ENCODE measurements around the gene STRA6.

STRA6 gene

DNA sequence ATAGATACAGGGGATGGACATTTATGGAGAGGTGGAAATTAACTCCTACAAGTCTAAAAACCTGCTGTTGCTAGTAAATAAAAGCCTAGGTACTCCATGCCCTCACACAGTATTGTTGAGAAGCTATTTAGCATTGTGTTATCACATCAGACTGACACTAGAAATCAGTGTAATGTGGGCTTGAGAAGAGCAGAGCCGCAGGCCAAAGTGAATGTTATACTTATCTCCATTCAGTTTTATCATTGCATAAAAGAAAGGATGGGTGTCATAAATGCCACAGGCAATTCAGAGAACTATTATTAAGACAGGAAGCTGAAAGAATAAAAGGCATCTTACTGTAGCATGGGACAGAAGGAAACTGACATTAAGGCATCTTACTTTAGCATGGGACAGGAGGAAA is 42.8 kb downstream of the STRA6 start:
- DNase-seq: no peak

DNA sequence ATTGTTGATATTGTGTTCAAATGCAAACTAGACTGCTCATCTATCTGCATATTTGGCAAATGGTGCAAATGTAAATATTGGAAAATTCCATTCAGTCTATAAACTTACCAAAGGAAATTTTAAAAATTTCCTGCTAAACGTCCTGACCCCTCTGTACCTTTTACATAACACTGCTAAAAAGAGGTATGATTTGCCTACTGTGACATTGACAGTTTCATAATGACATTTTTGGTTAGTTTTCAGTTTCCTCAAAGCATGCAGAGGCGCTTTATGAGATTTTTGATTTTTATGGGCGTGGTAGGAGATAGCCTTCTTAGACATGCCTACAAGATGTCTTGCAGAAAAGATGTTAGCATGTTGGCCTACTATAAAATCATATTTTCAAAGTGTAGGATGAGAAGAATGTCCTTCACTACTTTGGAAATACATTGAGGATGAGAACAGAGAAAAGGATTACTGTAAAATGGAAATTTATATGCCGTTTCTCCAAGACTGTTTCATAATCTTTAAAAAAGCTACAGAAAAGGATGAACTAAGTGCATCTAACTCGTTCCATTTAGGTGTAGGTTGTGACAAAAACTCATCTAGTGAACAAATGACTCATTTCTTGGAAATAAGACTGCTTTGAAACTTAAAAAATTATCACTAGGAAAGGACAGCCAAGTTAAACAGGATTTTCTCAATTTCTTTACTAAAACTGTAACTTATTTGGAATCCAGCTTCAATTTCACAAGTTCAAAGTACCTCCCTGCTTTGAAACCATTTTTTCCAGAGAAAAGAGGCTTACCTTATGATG is 43.5 kb downstream of the STRA6 start:
- DNase-seq: no peak

DNA sequence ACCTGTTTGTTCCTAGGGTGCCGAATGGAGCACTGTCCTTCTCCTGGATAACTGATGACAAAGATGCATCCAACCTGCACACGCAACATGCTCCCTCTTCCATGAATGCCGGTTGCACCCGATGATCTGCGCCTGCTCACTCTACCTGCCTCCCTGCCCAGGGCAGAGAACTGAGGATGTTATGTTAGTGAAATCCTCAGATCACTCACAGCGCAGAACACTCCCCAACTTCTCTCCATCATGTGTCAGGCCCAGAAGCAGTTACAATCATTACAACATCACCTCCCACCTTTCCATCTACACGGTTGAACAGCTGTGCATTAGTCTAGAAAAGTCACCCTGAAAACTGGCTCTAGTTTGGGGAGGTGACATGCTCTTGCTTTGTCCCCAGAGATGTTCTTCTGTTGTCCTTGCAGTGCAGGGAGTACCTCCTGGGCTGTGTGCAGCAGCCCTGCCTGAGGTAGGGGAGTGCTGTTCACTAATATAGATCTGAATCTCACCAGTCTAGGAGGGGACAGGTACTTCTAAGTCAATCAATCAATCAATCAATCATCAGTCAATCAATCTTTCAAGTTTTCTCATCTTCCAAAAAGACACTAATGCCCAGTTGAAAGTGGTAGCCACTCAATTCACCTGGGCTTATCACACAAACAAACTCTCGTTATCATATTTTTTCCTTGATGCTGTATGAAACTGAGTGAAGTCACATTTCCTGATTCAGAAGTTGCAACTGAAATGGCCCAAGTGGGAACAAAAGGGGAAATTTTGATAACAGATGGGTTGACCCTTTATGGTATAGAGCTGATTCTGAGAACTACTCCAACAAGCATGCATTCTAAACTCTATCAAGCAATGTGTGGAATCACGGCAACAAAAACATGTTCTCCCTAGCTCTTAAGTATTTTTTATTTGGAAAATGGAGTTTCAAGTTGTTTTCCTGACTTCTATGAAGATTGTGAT is 44.4 kb downstream of the STRA6 start:
- no peak for DNase-seq

DNA sequence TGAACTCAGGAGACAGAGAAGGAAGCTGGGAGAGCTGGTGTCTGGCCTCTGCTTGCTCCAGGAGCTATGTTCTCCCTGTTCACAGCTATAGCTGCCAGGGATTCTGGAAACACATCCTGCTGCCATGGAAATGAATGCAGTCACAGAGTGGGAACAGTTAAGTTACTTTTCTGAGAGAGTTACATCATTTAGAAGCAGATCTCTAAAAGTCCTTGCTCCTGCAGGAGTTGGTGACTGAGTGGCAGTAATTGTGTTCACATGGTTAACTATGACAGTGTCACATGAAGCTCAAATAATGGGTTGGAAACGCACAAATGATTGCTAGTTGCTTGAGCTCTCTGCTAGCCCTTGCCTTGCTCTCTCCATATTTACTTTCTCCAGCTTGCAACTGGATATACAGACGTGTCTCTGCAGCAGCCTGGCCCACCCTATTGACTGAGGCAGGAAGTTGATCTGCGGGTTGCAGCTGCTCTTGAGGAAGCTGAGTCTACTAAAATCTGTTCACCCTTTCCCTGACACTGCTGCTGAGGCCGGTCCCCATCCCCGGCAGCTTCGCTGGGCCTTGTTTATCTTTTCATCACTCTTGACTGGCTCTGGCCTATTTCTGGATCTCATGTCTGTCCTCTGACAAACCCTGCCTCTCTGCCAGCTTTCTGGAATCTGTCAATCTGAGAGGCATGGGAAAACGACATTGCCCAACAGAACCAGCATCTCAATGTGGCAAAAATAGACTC is 45.7 kb downstream of the STRA6 start:
- DNase-seq: no peak

DNA sequence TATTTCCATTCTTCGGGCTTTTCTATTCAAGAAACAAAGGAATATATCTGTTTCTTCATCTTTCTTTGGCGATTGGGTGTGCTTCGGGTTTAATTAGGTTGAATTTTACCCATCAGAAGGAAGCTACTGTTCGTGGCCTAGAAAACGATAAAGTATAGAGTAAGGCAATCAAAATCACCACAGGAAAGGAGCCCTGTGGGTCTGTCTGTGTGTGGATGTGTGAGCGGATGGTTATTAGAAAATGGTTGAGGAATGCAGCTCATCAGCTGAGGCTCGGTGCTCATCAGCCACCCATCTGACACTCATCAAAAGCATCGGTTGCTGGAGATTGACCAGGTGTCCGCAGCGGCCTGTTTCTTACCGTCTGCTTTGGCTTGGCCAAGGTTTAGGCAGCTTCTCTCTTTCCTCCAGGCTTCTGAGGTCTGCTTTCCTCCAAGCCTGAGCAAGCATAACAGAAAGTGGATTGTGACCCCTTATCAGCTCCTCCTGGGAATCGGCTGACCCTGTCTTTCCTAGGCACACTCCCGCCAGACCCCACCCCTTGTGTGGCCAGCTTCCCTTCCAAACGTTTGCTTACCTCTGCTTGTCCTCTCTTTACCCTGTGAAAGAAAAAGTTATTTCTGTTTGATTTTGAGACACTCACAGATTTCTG is 46.7 kb downstream of the STRA6 start:
- DNase-seq: no peak

DNA sequence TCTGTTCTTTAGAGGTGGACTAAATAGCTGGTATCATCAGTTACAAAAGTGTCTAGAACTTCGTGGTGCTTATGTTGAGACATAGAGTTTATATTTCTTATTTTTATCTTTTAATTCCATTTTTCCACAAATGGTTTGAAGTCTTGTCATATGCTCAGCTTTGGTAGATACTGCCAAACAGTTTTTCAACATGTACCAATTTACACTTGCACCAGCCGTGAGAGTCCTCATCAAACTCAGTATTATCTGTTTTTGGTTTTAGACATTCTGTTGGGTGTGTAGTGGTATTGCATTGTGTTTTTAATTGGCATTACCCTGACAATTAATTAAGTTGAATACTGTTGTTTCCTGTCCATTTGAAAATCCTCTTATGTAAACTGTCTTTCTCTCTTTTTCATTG is 55.5 kb downstream of the STRA6 start:
- no peak for DNase-seq

DNA sequence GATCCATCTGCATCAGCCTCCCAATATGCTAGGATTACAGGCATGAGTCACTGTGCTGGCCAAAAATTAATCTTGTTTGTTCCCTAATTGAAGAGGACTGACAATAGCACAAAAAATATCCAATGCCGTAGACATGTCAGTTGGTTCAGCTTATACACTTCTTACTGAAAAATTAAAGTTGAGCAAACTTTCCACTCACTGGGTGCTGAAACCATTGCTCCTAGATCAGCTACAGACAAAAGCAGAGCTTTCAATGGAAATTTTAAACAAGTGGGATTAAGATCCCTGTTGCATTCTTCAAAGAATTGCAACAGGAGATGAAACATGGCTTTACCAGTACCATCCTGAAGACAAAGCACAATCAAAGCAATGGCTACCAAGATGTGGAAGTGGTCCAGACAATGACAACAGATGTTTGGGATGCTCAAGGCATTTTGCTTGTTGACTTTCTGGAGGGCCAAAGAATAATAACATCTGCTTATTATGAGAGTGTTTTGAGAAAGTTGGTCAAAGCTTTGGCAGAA is 56.2 kb downstream of the STRA6 start:
- DNase-seq: no peak

DNA sequence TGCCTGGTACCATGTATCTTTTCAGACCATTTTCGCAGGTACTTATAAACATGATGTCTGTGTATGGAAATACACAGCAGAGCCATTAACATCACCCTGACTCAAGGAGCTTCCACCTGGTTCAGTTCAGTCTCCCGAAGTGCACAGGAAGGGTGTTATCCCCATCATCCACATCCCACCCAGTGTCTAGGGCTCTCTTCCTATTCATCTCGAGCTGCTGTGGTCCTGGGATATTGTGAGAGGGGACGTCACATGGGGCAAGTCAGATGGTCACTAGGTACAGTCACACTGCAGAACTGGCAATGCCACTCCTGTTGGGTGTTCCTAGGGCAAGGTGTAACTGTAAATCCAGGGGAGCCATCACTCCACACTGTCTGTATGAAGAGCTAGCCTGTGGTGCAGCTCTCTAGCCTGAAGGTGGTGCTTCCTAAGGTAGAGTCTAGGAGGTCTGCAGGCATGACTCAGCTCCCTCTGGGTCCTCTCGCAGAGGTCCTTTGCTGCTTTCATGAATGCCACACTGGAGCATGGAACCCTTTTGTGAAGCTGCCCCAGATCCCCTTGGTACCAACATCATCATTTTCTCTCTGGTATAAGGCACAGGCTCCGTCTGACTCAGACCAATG is 58.3 kb downstream of the STRA6 start:
- no peak for DNase-seq

DNA sequence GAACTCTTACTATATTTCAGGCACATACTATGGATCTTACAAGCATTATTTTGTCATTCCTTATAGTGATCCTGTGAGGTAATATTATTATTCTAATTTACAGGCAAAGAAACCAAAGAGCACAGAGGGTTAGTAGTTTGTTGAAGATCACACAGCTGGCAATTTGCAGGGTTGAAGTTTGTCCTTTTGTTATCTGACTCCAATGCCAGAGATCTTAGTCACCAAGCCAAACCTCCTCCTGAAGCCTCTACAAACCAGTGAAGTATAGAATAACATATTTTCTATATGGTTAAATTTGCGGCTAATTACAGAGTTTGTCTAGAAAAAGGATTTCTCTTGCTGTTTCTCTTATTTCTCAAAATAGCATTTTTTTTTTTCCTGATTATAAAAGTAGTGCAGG is 61.0 kb downstream of the STRA6 start:
- no peak for DNase-seq

DNA sequence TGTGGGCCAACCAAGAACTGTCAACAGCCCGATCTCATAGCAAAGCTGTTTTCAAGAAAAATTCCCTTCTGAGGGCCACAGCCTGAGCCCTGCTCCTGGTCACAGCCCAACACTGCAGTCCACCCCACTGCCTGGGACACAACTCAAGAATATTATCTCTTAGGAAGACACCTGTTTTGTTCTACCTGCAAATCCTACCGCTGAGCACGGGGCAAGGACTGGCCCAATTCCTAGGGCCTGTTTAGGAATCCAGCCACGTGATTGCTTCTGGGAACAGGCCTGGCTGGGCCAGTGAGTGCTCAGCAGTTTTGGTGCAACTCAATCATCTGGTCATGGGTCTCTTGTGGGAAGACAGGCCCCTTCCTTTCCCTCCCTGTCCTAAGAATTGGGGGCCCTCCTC is 63.9 kb downstream of the STRA6 start:
- no peak for DNase-seq

DNA sequence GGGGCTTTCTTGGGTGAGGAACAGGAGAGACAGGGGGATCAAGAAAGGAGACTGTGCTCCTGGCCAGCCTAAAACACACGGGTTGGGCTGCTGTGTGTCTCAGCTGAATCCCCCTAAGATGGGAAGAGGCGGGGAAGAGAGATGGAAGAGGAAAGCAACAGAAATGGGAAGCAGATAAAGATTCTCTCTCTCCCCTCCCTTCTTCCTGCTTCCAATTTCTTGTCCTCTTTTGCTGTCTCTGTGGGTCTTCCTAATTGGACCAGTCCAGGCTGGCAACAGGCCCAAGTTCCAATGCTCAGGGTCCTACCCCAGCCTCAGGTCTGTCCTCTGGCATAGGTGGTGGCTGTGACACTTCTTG is 65.1 kb downstream of the STRA6 start:
- DNase-seq: no peak

DNA sequence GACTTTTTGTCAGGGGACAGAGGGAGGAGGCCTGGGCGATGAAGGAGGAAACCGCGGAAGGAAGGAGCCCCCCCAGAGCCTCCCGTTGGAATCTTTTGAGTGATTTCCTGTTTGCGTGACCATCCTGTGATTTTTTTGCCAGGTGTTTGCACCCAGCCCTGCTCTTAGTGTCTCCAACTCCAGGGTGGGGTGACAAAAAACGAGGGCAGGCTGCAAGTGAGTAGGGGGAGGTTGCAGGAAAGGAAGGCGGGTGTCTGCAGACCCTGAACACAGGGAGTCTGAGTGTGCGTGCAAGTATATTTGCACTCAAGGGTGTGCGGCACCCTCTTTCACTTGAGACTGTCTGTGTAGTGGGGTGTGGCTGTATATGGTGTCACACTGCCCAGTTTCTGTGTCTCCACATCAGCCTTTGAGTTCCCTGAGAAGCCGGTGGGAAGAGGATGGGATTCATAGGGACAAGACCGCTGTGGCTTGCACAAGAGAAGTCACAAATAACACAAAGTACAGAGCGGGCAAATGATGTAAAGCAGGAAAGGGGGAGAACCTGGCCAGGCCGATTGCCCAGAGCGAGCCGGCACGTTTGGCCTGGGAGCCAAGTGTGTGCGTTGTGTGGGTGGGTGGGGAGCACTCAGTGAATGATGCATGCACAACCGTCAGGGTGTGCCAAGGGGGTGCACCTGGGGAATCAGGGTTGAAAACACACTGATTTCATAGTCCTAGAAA is 65.6 kb downstream of the STRA6 start:
- no peak for DNase-seq

DNA sequence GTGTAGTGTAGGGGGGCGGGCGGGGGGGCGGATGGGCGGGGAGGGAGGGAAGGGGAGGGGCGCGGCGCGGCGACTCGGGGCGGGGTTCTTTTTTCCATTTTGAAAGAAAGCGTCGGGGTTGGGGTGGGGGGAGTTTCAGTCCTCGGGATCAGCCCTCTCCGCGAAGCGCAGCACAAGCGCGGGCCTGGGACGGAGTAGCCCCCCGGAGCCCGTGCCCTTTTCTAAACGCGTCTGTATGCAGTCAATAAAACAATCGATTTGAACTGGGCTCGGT is 66.1 kb downstream of the STRA6 start:
- no peak for DNase-seq

DNA sequence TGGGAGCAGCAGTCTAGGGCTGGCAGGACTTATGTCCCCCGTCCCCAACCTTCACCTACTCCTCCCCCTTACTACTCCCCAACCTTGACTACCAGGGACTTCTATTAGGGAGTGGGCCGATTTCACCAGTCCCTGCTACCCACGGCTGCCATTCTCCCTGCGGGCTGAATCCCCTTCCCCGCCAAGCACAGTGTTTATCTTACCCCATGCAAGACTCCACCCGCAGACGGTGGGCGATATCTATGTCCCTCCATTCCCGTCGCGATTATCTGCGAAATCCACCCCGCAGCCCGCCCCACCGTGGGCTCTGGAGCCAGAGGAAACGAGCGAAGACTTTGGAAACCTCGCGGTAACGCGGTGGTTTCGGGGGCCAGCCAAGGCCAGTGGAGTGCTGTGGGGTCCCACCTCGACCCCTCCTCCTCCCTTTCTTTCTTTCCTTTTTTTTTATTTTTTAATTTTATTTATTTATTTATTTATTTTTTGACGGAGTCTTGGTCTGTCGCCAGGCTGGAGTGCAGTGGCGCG is 67.5 kb downstream of the STRA6 start:
- no peak for DNase-seq

DNA sequence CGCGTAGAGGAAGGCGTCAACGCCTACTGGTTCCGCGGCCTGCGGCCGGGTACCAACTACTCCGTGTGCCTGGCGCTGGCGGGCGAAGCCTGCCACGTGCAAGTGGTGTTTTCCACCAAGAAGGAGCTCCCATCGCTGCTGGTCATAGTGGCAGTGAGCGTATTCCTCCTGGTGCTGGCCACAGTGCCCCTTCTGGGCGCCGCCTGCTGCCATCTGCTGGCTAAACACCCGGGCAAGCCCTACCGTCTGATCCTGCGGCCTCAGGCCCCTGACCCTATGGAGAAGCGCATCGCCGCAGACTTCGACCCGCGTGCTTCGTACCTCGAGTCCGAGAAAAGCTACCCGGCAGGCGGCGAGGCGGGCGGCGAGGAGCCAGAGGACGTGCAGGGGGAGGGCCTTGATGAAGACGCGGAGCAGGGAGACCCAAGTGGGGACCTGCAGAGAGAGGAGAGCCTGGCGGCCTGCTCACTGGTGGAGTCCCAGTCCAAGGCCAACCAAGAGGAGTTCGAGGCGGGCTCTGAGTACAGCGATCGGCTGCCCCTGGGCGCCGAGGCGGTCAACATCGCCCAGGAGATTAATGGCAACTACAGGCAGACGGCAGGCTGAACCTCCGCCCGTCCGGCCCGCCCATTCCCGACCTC is 68.1 kb downstream of the STRA6 start:
- no peak for DNase-seq

DNA sequence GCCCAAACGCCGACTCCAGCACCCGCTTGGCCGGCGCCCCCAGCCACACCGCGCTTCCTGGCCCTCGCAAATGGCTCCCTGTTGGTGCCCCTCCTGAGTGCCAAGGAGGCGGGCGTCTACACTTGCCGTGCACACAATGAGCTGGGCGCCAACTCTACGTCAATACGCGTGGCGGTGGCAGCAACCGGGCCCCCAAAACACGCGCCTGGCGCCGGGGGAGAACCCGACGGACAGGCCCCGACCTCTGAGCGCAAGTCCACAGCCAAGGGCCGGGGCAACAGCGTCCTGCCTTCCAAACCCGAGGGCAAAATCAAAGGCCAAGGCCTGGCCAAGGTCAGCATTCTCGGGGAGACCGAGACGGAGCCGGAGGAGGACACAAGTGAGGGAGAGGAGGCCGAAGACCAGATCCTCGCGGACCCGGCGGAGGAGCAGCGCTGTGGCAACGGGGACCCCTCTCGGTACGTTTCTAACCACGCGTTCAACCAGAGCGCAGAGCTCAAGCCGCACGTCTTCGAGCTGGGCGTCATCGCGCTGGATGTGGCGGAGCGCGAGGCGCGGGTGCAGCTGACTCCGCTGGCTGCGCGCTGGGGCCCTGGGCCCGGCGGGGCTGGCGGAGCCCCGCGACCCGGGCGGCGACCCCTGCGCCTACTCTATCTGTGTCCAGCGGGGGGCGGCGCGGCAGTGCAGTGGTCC is 68.7 kb downstream of the STRA6 start:
- no peak for DNase-seq

DNA sequence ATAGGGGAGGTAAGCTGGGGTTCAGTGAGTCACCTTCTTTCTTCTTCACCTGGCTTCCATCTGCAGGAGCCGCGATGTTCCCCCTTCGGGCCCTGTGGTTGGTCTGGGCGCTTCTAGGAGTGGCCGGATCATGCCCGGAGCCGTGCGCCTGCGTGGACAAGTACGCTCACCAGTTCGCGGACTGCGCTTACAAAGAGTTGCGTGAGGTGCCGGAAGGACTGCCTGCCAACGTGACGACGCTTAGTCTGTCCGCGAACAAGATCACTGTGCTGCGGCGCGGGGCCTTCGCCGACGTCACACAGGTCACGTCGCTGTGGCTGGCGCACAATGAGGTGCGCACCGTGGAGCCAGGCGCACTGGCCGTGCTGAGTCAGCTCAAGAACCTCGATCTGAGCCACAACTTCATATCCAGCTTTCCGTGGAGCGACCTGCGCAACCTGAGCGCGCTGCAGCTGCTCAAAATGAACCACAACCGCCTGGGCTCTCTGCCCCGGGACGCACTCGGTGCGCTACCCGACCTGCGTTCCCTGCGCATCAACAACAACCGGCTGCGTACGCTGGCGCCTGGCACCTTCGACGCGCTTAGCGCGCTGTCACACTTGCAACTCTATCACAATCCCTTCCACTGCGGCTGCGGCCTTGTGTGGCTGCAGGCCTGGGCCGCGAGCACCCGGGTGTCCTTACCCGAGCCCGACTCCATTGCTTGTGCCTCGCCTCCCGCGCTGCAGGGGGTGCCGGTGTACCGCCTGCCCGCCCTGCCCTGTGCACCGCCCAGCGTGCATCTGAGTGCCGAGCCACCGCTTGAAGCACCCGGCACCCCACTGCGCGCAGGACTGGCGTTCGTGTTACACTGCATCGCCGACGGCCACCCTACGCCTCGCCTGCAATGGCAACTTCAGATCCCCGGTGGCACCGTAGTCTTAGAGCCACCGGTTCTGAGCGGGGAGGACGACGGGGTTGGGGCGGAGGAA is 69.6 kb downstream of the STRA6 start:
- DNase-seq: no peak

DNA sequence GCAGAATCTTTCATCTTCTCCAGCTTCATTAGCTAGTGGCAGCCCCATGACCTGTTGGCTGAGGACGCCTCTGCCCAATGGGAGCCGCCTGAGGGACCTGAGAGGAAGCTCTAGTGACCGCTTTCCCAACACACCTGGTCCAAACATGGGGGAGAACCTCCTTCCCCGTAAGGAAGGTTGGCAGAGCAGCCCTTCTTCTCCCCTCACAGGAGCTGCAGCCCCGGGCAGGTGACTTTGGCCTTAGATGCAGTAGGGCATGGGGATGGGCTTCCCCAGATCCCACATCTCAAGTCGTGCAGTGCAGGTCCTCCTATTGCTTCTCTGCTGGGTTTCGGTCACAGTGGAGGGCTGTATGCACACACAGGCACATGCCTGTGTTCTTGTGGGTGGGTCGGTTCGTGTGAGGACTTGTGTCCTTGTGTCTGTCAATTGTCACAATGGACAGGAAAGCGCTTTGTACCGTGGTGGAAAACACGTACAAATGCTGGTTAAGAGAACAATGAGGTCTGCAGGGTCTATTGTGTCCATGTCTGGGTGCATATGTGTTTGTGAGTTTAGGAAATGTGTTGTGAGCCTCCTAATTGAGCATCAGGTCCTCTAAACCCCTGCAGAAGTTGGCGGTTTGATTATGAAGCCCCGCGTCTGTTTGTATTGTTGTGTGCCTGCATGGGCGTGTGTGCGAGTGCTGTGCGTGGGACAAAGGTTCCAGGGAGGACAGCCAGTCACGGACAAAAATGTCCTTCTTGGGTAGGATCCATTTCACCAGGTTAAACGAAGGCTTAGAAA is 70.8 kb downstream of the STRA6 start:
- no peak for DNase-seq
